Endothelial cell of umbilical vein (primary cell): ENCODE measurements around the gene ZNF384. TPM values are rescaled to one million over a fixed set of nuclear protein-coding genes. Genes with fewer than 3 reads are reported as not detected.
A peak's percentile ranks its signal among the peaks of the same experiment; 100 is the strongest.

ENCODE experiments used
- BruUV-seq: library from RNA; stranded (reverse); fragments of 400-500 nt; replicated peaks from 2 replicates; lab custom pipeline; 2021; lab: Mats Ljungman, UMichigan
- CTCF ChIA-PET: fragments of 300-600, 350-600 bp; sonication (Branson Sonifier 250); formaldehyde crosslinking; loops from one replicate; lab custom pipeline; 2021; ENCODE audit warnings: antibody characterized with exemption, inconsistent platforms; lab: Charles Lee
- POLR2A ChIA-PET: fragments of 300-600, 350-600 bp; sonication (Branson Sonifier 250); formaldehyde crosslinking; loops from one replicate; lab custom pipeline; 2021; ENCODE audit warnings: antibody characterized with exemption, inconsistent platforms; lab: Charles Lee
- DNase-seq: peaks from one replicate; pipeline ENCODE4 v3.0.0-alpha.2; 2011; ENCODE audit warnings: low read depth, low spot score
- FAIRE-seq: peaks from 2 replicates; lab custom pipeline; 2011; peaks lifted over from hg19 to GRCh38; lab: Jason Lieb, UNC
- H2AFZ ChIP-seq: 2 replicates; pipeline ENCODE4 v1.6.0; 2012; ENCODE audit warnings: low read depth, low read length, control low read depth, inconsistent platforms
- H3K27ac ChIP-seq: 2 replicates; pipeline ENCODE4 v1.5.1; 2011; ENCODE audit warnings: low read depth, mild to moderate bottlenecking, control low read depth, low read length, moderate library complexity; ENCODE audit not compliant: insufficient read depth
- H3K27me3 ChIP-seq, 2 experiments: 2 replicates each; pipeline versions ENCODE4 v1.6.0 to v1.6.1; 2011; ENCODE audit warnings: low read length in 2 of 2, mixed read lengths in 1 of 2; ENCODE audit not compliant: control insufficient read depth in 2 of 2, insufficient read depth in 2 of 2
- H3K36me3 ChIP-seq, 2 experiments: 2 replicates in 1 of 2; 3 replicates in 1 of 2; pipeline ENCODE4 v1.5.1; 2011; ENCODE audit warnings: low read length in 2 of 2, mild to moderate bottlenecking in 1 of 2, moderate library complexity in 1 of 2; ENCODE audit not compliant: control insufficient read depth in 2 of 2, insufficient read depth in 2 of 2; ENCODE audit errors: extremely low read depth in 1 of 2
- H3K4me1 ChIP-seq: 3 replicates; pipeline ENCODE4 v1.5.1; 2011; ENCODE audit warnings: mild to moderate bottlenecking, low read length; ENCODE audit not compliant: control insufficient read depth, insufficient read depth; ENCODE audit errors: extremely low read depth
- H3K4me2 ChIP-seq: 2 replicates; pipeline ENCODE4 v1.6.1; 2011; ENCODE audit warnings: low read length, control low read depth, mixed read lengths; ENCODE audit not compliant: insufficient read depth
- H3K4me3 ChIP-seq, 3 experiments: fragments of 200-600 bp in 1 of 3; sonication (generic), shearing (Covaris generic) in 1 of 3; replicated peaks in 1 of 3; 2 replicates each; pipeline ENCODE4 v1.5.1; 2011 to 2016; ENCODE audit warnings: control low read depth in 3 of 3, low read length in 3 of 3, mild to moderate bottlenecking in 2 of 3, inconsistent platforms in 1 of 3, low read depth in 1 of 3, moderate library complexity in 1 of 3; ENCODE audit not compliant: insufficient read depth in 1 of 3
- H3K79me2 ChIP-seq: 2 replicates; pipeline ENCODE4 v1.6.0; 2012; ENCODE audit warnings: low read length, inconsistent platforms; ENCODE audit not compliant: control insufficient read depth, insufficient read depth
- H3K9ac ChIP-seq: replicated peaks from 2 replicates; pipeline ENCODE3; 2011; ENCODE audit warnings: low read length, control low read depth; ENCODE audit not compliant: insufficient read depth; ENCODE audit errors: extremely low read depth
- H3K9me1 ChIP-seq: replicated peaks from 3 replicates; pipeline ENCODE4 v1.6.0; 2011; ENCODE audit warnings: mild to moderate bottlenecking, low read length; ENCODE audit not compliant: control insufficient read depth, insufficient read depth; ENCODE audit errors: extremely low read depth
- H3K9me3 ChIP-seq: replicated peaks from 2 replicates; pipeline ENCODE4 v1.5.1; 2012; ENCODE audit warnings: low read length, inconsistent platforms; ENCODE audit not compliant: control insufficient read depth, insufficient read depth
- H4K20me1 ChIP-seq: replicated peaks from 2 replicates; pipeline ENCODE3; 2011; ENCODE audit warnings: mild to moderate bottlenecking, low read length; ENCODE audit not compliant: control insufficient read depth, insufficient read depth; ENCODE audit errors: extremely low read depth
- EZH2 ChIP-seq: IDR thresholded peaks from 2 replicates; pipeline ENCODE4 v1.6.1; 2012; ENCODE audit warnings: borderline replicate concordance, low read depth, mild to moderate bottlenecking, moderate library complexity, low read length, inconsistent platforms; ENCODE audit not compliant: severe bottlenecking
- dilution Hi-C: fragments of 300-500 bp; cut with MboI; formaldehyde crosslinking; loops from one replicate; pipeline ENCODE4 v1.15.0; 2019; ENCODE audit warnings: low sequenced_read_pairs; ENCODE audit not compliant: extremely low pct_ligation_motif_present
- intact Hi-C: fragments of 100-400 bp; cut with micrococcal nuclease; formaldehyde crosslinking; loops from one replicate; pipeline ENCODE4 v1.10.0; 2022
- polyA plus RNA-seq, 4 experiments: library from polyadenylated mRNA; depleted of rRNA in 3 of 4; stranded (reverse) in 3 of 4; unstranded in 1 of 4; fragments of >200 nt; gene quantifications; 2 replicates each; pipeline versions ENCODE4 v1.2.1 to v1.2.3, GENCODE V29; 2011 to 2012; ENCODE audit warnings: missing spikeins in 1 of 4
- total RNA-seq: library from RNA; stranded (reverse); gene quantifications from 2 replicates; pipeline ENCODE4 v1.2.3, GENCODE V29; 2021
- TF ChIP-seq, protein P1 (sequence below), 2 donors: IDR thresholded peaks; 1 replicate in 1 of 2; 2 replicates in 1 of 2; pipeline ENCODE4 v1.5.1; 2011; ENCODE audit warnings: low read length in 2 of 2, mild to moderate bottlenecking in 2 of 2, moderate library complexity in 2 of 2, control low read depth in 1 of 2, inconsistent platforms in 1 of 2, low read depth in 1 of 2; ENCODE audit not compliant: insufficient read depth in 1 of 2; ENCODE audit errors: extremely low read depth in 1 of 2

ZNF384 gene
- total and polyA plus RNA-seq, 2 donors (not counting 3 experiments of a cell fraction or from before 2014, with no cell fraction given): 52.8 to 58.3 TPM

GRCh38 chr12:6735448-6736191 lies 46.4 kb upstream of the ZNF384 start:
- no peak overlapping the region for H3K4me3 ChIP-seq
- DNase-seq: peak; percentile 63
- POLR2A ChIA-PET: no interaction called here
- no peaks in the 10 kb centered on the region for H3K27me3 ChIP-seq
- H3K9me3 ChIP-seq: no peaks in the 10 kb centered on the region
- H3K9ac ChIP-seq: no peak overlapping the region
- no TSS peak for BruUV-seq
- H3K36me3 ChIP-seq: peaks cover 3 to 7% of the 10 kb centered on the region in 2 experiments
- H4K20me1 ChIP-seq: no peaks in the 10 kb centered on the region
- no peak for TF ChIP-seq EZH2
- TF ChIP-seq, protein P1, sequence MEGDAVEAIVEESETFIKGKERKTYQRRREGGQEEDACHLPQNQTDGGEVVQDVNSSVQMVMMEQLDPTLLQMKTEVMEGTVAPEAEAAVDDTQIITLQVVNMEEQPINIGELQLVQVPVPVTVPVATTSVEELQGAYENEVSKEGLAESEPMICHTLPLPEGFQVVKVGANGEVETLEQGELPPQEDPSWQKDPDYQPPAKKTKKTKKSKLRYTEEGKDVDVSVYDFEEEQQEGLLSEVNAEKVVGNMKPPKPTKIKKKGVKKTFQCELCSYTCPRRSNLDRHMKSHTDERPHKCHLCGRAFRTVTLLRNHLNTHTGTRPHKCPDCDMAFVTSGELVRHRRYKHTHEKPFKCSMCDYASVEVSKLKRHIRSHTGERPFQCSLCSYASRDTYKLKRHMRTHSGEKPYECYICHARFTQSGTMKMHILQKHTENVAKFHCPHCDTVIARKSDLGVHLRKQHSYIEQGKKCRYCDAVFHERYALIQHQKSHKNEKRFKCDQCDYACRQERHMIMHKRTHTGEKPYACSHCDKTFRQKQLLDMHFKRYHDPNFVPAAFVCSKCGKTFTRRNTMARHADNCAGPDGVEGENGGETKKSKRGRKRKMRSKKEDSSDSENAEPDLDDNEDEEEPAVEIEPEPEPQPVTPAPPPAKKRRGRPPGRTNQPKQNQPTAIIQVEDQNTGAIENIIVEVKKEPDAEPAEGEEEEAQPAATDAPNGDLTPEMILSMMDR (IDR thresholded peaks at IDR 0.05; ENCODE audit: extremely low read depth in 1 of 2, insufficient read depth in 1 of 2, low read depth in 1 of 2, low read length in 2 of 2): peak; percentile 71 to 72
- no peaks in the 10 kb centered on the region for H3K79me2 ChIP-seq
- H3K27ac ChIP-seq: no peak overlapping the region
- H3K9me1 ChIP-seq: no peaks in the 10 kb centered on the region
- CTCF ChIA-PET: interaction anchor here (0.6 to 2.2 kb wide), 5 partner anchors 11 to 90 kb away, joined by 3 to 10 read pairs (median 7); partner anchors contain the start of genes MLF2 and PTMS
- intact Hi-C loops (loop anchor here (1.0 kb wide), 3 partner anchors 18 to 90 kb away; partner anchors contain the start of gene MLF2), dilution Hi-C loops (no loop called here)
- H3K4me2 ChIP-seq: no peak overlapping the region
- peak overlapping the region; percentile 35 for H2AFZ ChIP-seq
- FAIRE-seq: peak; percentile 81
- no peaks in the 10 kb centered on the region for H3K4me1 ChIP-seq
